Trophoblast cell (in vitro differentiated cells and primary cell): ENCODE data around the gene IMMP2L.
"Not testable (repeated sequence)": the region's sequence is repeated elsewhere in the genome, so short reads cannot be mapped to it uniquely, and the experiment has no call there.

Source experiments
- DNase-seq, 2 donors: peaks; one replicate each; pipeline ENCODE4 v3.0.0-alpha.2; 2016
- H2AFZ ChIP-seq: 2 replicates; pipeline ENCODE4 v1.6.1; 2013; ENCODE audit warnings: low read length, moderate library complexity, mild to moderate bottlenecking; ENCODE audit not compliant: insufficient read depth, poor library complexity
- H2AK5ac ChIP-seq: 2 replicates; pipeline ENCODE4 v1.6.1; 2013; ENCODE audit warnings: mild to moderate bottlenecking, low read length
- H2BK120ac ChIP-seq: 2 replicates; pipeline ENCODE4 v1.6.1; 2013; ENCODE audit warnings: low read length, mild to moderate bottlenecking, moderate library complexity; ENCODE audit not compliant: insufficient read depth, poor library complexity
- H2BK12ac ChIP-seq: 2 replicates; pipeline ENCODE4 v1.6.1; 2013; ENCODE audit warnings: mild to moderate bottlenecking, low read length, moderate library complexity
- H2BK5ac ChIP-seq: 2 replicates; pipeline ENCODE4 v1.6.1; 2013; ENCODE audit warnings: low read length, low read depth, moderate library complexity, mild to moderate bottlenecking; ENCODE audit not compliant: poor library complexity
- H3K14ac ChIP-seq: 2 replicates; pipeline ENCODE4 v1.6.1; 2013; ENCODE audit warnings: mild to moderate bottlenecking, low read length
- H3K18ac ChIP-seq: 2 replicates; pipeline ENCODE4 v1.6.1; 2013; ENCODE audit warnings: mild to moderate bottlenecking, low read length
- H3K23ac ChIP-seq: 2 replicates; pipeline ENCODE4 v1.6.1; 2013; ENCODE audit warnings: low read length
- H3K27ac ChIP-seq: 2 replicates; pipeline ENCODE4 v1.5.1; 2013; ENCODE audit warnings: low read depth, mild to moderate bottlenecking, inconsistent platforms, low read length, moderate library complexity
- H3K27me3 ChIP-seq: 2 replicates; pipeline ENCODE4 v1.6.1; 2013; ENCODE audit warnings: inconsistent platforms, mild to moderate bottlenecking, low read length, moderate library complexity; ENCODE audit not compliant: insufficient read depth
- H3K36me3 ChIP-seq, 2 experiments: 1 replicate in 1 of 2; 2 replicates in 1 of 2; pipeline ENCODE4 v1.6.1; 2013; ENCODE audit warnings: low read length in 2 of 2, mild to moderate bottlenecking in 2 of 2, moderate library complexity in 1 of 2; ENCODE audit not compliant: insufficient read depth in 2 of 2, control insufficient read depth in 1 of 2
- H3K4ac ChIP-seq: 2 replicates; pipeline ENCODE4 v1.6.1; 2013; ENCODE audit warnings: low read depth, mild to moderate bottlenecking, low read length, moderate library complexity
- H3K4me1 ChIP-seq, 2 experiments: 1 replicate in 1 of 2; 2 replicates in 1 of 2; pipeline ENCODE4 v1.6.1; 2013; ENCODE audit warnings: low read length in 2 of 2, mild to moderate bottlenecking in 2 of 2, moderate library complexity in 1 of 2; ENCODE audit not compliant: insufficient read depth in 2 of 2, control insufficient read depth in 1 of 2
- H3K4me2 ChIP-seq: 2 replicates; pipeline ENCODE4 v1.6.1; 2013; ENCODE audit warnings: inconsistent platforms, mild to moderate bottlenecking, low read length, moderate library complexity
- H3K4me3 ChIP-seq: 2 replicates; pipeline ENCODE4 v1.5.1; 2013; ENCODE audit warnings: mild to moderate bottlenecking, low read depth, low read length, inconsistent platforms
- H3K79me1 ChIP-seq: one replicate; pipeline ENCODE4 v1.6.1; 2013; ENCODE audit warnings: low read length
- H3K79me2 ChIP-seq: 2 replicates; pipeline ENCODE4 v1.6.1; 2013; ENCODE audit warnings: low read length, mild to moderate bottlenecking; ENCODE audit not compliant: control insufficient read depth, insufficient read depth, poor library complexity
- H3K9ac ChIP-seq: 2 replicates; pipeline ENCODE4 v1.6.1; 2013; ENCODE audit warnings: mild to moderate bottlenecking, low read length
- H3K9me3 ChIP-seq: 2 replicates; pipeline ENCODE4 v1.6.1; 2013; ENCODE audit warnings: low read depth, mild to moderate bottlenecking, control low read depth, inconsistent platforms, low read length; ENCODE audit not compliant: insufficient read depth
- H4K12ac ChIP-seq: 2 replicates; pipeline ENCODE4 v1.6.1; 2013; ENCODE audit warnings: low read depth, mild to moderate bottlenecking, low read length, moderate library complexity
- H4K8ac ChIP-seq: 2 replicates; pipeline ENCODE4 v1.6.1; 2013; ENCODE audit warnings: low read depth, mild to moderate bottlenecking, low read length, moderate library complexity
- H4K91ac ChIP-seq: one replicate; pipeline ENCODE4 v1.6.1; 2013; ENCODE audit warnings: low read depth, mild to moderate bottlenecking, low read length, moderate library complexity
- whole genome bisulfite sequencing: extraction: QIAGEN DNeasy Blood & Tissue Kit; methylation state at CpG from one replicate; pipeline ENCODE4 v1.1.7; 2013; ENCODE audit warnings: missing lambda C conversion rate; ENCODE audit not compliant: insufficient read length, insufficient coverage; ENCODE audit errors: extremely low coverage; 5-methylcytosine and 5-hydroxymethylcytosine counted together

IMMP2L gene

GRCh38 chr7:111459065-111459756, 103.1 kb downstream of the IMMP2L start:
- H3K36me3 ChIP-seq = no peaks in the 10 kb centered on the region
- no CpG with 5 or more reads among the region's 2 CpGs for WGBS
- no peak overlapping the region for H2BK5ac ChIP-seq

GRCh38 chr7:111450705-111451104, 111.6 kb downstream of the IMMP2L start:
- not testable (repeated sequence) for DNase-seq, H4K91ac ChIP-seq, H2AFZ ChIP-seq, H3K27me3 ChIP-seq, H4K12ac ChIP-seq, H2BK5ac ChIP-seq, H3K23ac ChIP-seq, H2AK5ac ChIP-seq, H3K4ac ChIP-seq, H3K14ac ChIP-seq, H2BK12ac ChIP-seq, H3K79me2 ChIP-seq, H3K9me3 ChIP-seq, H3K9ac ChIP-seq, H3K36me3 ChIP-seq, H3K79me1 ChIP-seq, H4K8ac ChIP-seq, H3K18ac ChIP-seq, H2BK120ac ChIP-seq, H3K4me1 ChIP-seq, H3K4me2 ChIP-seq, H3K4me3 ChIP-seq, H3K27ac ChIP-seq
- WGBS = no CpG with 5 or more reads among the region's 2 CpGs

More at GRCh38 chr7:111459065-111459756, 103.1 kb downstream of the IMMP2L start:
- Histone ChIP-seq H3K9me3 (no peaks in the 10 kb centered on the region), H3K14ac (no peak overlapping the region), H2AFZ (no peak overlapping the region), H3K27ac (no peak overlapping the region), H3K4ac (no peak overlapping the region), H3K27me3 (no peaks in the 10 kb centered on the region), H3K4me1 (no peaks in the 10 kb centered on the region), H3K79me2 (no peaks in the 10 kb centered on the region), H3K9ac (no peak overlapping the region), H3K79me1 (no peaks in the 10 kb centered on the region), H3K4me2 (no peak overlapping the region), H3K18ac (no peak overlapping the region), H3K23ac (no peak overlapping the region), H3K4me3 (no peak overlapping the region), H4K91ac (no peak overlapping the region), H2AK5ac (no peak overlapping the region), H2BK12ac (no peak overlapping the region), H2BK120ac (no peak overlapping the region), H4K12ac (no peak overlapping the region), H4K8ac (no peak overlapping the region)
- no peak for DNase-seq

DNA sequence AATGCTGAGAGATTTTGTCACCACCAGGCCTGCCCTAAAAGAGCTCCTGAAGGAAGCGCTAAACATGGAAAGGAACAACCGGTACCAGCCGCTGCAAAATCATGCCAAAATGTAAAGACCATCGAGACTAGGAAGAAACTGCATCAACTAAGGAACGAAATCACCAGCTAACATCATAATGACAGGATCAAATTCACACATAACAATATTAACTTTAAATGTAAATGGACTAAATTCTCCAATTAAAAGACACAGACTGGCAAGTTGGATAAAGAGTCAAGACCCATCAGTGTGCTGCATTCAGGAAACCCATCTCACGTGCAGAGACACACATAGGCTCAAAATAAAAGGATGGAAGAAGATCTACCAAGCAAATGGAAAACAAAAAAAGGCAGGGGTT, 114.8 kb downstream of the IMMP2L start:
- not testable (repeated sequence) for H3K4me2 ChIP-seq, H2BK120ac ChIP-seq, H3K4ac ChIP-seq, H3K9me3 ChIP-seq, H3K14ac ChIP-seq, H4K12ac ChIP-seq, H2AK5ac ChIP-seq, H3K27me3 ChIP-seq, H3K79me2 ChIP-seq, H3K23ac ChIP-seq, H4K91ac ChIP-seq, H3K79me1 ChIP-seq, H3K4me1 ChIP-seq, H2BK5ac ChIP-seq, DNase-seq, H2BK12ac ChIP-seq, H2AFZ ChIP-seq, H3K9ac ChIP-seq, H3K27ac ChIP-seq, H3K18ac ChIP-seq, H4K8ac ChIP-seq, H3K36me3 ChIP-seq, H3K4me3 ChIP-seq
- no CpG with 5 or more reads among the region's 6 CpGs for WGBS

DNA sequence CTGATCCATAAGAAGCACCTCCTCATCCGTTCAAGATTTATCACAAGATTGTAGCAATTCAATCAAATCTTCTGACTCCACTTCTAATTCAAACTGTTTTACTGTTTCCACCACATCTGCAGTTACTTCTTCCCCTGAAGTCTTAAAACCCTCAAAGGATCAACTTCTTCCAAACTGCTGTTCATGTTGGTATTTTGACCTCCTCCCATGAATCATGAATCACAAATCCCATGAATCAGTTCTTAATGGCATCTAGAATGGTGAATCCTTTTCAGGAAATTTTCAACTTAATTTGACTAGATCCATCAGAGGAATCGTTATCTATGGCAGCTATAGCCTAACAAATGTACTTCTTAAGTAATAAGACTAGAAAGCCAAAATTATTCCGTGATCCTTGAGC, 122.3 kb downstream of the IMMP2L start:
- no peaks in the 10 kb centered on the region for H3K79me1 ChIP-seq
- no CpG with 5 or more reads among the region's 3 CpGs for WGBS
- no peak for DNase-seq
- no peaks in the 10 kb centered on the region for H3K27me3 ChIP-seq
- no peak overlapping the region for H3K27ac ChIP-seq
- no peak overlapping the region for H2BK12ac ChIP-seq
- H3K4me2 ChIP-seq = no peak overlapping the region
- H3K4me1 ChIP-seq = peaks cover 0 to 3% of the 10 kb centered on the region in 2 experiments
- H3K14ac ChIP-seq = no peak overlapping the region
- H4K12ac ChIP-seq = no peak overlapping the region
- no peaks in the 10 kb centered on the region for H3K9me3 ChIP-seq
- no peak overlapping the region for H3K23ac ChIP-seq
- no peak overlapping the region for H2BK120ac ChIP-seq
- no peak overlapping the region for H2AK5ac ChIP-seq
- H3K18ac ChIP-seq = no peak overlapping the region
- H3K79me2 ChIP-seq = no peaks in the 10 kb centered on the region
- no peak overlapping the region for H2AFZ ChIP-seq
- H4K91ac ChIP-seq = no peak overlapping the region
- H4K8ac ChIP-seq = no peak overlapping the region
- no peak overlapping the region for H2BK5ac ChIP-seq
- no peak overlapping the region for H3K9ac ChIP-seq
- H3K4ac ChIP-seq = no peak overlapping the region
- no peaks in the 10 kb centered on the region for H3K36me3 ChIP-seq
- H3K4me3 ChIP-seq = no peak overlapping the region
